HG02571 (cell line): Measurements from ENCODE around the gene FAR2.
"Not testable (repeated sequence)": the region's sequence is repeated elsewhere in the genome, so short reads cannot be mapped to it uniquely, and the experiment has no call there.

Experiments used
- ATAC-seq: cut with Tn5 transposase; IDR thresholded peaks from one replicate; pipeline ENCODE4 v1.9.1; 2021; ENCODE audit warnings: mild to moderate bottlenecking, moderate library complexity; ENCODE audit not compliant: unreplicated experiment

FAR2 gene

DNA sequence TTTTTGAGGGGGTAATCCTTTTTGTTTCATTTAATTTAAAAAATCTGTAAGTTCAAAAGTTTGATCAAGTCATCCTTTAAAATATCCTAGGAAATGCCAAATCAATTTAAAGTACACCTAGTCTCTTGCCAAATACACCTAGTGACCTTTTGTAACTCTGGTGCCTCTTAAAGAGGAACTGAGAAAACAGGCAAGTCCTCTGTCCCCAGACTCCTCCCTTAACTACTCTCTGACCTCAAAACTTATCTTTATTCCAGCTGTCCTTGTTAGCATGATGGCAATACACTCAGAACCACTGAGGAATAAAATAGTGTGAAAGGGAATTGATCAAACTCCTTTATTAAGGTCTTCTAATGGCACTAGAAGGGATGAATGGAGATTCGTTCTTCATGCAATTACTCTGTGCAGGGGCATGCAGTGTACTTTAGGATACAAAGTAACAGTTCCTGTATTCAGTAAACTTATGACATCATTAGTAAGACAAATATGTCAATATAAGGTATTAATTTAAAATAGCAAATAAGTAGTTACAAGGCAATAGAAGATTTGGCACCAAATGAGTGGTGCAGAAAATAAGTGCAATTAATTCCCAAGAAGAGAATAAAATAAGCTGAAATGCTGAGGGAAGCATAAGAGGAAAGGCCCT is 3.3 kb downstream of the FAR2 start:
- ATAC-seq = peak; percentile 87

- ATAC-seq = no peak
Observed at GRCh38 chr12:29152981-29153630, 4.0 kb downstream of the FAR2 start.

- peak; percentile 40 for ATAC-seq
Observed at GRCh38 chr12:29155079-29155478, 6.0 kb downstream of the FAR2 start.

- ATAC-seq = no peak
Observed at GRCh38 chr12:29157486-29157946, 8.4 kb downstream of the FAR2 start.

- ATAC-seq = no peak
Observed at GRCh38 chr12:29158115-29158763, 9.2 kb downstream of the FAR2 start.

DNA sequence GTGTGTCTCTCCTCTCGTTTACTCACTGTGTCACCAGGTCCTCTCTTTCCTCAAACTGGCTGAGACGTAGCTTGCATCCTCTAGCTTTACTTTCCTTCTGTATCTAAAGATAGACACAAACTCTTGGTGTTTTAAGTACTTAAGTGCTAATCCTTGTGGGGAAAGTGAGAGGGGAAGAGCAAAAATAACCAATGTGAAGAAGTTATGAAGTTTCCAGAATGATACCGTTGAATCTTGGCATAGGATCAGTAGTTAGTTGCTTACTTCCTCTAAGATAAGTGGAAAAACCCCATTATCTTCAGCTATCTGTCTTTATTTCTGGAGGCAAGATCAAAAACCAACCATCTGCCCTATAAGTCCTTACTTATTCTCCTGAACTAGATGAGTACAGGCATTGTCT is 10.6 kb downstream of the FAR2 start:
- ATAC-seq = no peak

- no peak for ATAC-seq
Observed at GRCh38 chr12:29160230-29160629, 11.2 kb downstream of the FAR2 start.

GRCh38 chr12:29163146-29163545 is 14.1 kb downstream of the FAR2 start:
- ATAC-seq = no peak

- peak; percentile 99 for ATAC-seq
Observed at GRCh38 chr12:29164477-29165393, 15.7 kb downstream of the FAR2 start.

- ATAC-seq = no peak
Observed at GRCh38 chr12:29167445-29167844, 18.4 kb downstream of the FAR2 start.

DNA sequence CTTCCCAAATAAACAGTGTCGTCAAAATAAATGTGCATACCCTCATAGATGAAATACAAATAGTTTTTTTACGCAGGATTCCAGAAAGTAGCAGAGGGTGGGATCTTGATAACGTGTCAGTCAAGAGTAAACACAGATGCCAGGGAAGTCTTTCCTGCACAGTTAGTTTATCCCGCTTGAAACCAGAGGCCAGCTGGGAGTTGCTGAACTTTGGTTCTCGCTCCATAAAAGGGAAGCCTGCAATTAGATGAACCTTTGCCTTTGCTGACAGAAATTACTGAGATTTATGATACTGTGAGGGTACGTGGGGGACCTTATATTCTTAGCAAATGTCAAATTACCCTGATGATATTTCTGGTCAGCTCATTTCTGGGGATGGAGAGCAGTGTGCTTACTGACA is 18.9 kb downstream of the FAR2 start:
- ATAC-seq = no peak

DNA sequence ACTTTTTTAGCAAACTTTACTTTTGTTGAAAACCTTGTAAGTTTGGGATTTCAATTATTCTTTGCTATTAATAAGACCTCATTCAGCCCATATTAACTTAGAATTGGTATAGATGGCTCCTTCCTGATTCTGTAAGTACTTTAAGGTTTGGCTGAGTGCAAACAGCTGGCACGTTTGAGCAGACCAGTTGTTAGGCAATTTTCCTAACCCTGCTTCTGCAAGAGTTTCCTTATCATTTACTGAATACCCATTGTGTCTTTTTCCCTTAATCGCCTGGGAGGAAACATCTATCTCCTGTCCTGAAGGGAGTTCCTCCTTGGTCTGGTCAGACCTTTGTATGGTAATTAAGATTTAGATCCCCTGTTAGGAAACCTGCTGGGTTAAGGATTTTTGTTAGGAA is 20.9 kb downstream of the FAR2 start:
- not testable (repeated sequence) for ATAC-seq

DNA sequence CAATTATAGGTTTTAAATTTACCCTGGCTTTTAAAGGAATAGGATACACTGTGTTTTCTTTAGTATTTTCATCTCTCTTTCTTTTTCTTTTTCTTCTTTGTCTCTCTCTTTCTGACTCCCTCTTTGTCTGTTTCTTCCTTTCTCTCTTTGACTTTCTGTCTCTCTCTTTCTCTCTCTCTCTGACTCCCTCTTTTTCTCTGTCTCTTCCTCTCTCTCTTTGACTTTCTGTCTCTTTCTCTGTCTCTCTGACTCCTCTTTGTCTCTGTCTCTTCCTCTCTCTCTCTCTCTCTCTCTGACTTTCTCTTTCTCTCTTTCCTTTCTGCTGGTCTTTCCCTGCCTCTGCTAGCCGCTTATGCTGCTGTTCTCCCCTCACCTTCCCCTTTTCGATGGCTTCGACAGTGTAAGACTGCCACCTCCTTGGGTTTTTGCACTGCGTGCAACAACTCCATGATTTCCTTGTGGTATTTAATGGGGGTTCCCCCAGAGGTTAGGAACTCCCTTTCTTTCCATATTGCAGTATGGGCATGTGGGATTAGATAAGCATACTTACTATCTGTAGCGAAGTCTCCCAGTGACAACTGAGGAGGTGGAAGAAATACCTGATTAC is 21.5 kb downstream of the FAR2 start:
- not testable (repeated sequence) for ATAC-seq

DNA sequence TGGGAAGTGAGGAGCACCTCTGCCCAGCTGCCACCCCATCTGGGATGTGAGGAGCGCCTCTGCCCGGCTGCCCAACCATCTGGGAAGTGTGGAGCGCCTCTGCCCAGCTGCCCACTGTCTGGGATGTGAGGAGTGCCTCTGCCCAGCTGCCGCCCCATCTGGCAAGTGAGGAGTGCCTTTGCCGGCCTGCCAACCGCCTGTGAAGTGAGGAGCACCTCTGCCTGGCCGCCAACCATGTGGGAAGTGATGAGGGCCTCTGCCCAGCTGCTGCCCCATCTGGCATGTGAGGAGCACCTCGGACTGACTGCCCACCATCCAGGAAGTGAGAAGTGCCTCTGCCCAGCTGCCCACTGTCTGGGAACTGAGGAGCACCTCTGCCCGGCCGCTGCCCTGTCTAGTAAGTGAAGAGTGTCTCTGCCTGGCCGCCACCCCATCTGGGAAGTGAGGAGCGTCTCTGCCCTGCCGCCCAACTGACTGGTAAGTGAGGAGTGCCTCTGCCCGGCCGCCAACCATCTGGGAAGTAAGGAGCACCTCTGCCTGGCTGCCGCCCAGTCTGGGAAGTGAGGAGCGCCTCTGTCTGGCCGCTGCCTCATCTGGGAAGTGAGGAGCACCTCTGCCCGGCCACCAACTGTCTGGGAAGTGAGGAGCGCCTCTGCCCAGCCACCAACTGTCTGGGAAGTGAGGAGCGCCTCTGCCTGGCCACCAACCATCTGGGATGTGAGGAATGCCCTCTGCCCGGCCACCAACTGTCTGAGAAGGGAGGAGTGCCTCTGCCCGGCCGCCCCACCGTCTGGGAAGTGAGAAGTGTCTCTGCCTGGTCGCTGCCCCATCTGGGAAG is 22.6 kb downstream of the FAR2 start:
- no peak for ATAC-seq

DNA sequence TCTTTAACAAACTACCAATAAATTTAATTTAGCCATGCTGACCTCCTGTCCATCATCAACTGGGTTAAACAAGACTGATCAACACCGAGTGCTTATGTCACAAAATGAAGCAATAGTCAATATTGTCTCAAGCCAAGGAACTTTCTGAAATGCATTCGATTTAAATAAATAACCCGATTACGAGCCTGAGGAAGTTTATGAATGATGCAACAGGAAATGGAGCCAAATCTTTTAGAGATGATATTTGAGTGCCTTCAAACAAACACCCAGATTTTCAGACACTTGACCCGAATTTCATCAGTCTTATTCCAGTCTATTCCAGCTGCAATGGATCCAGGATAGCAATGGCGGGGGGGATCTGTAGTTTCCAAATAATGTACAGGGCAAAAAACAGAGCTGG is 27.9 kb downstream of the FAR2 start:
- no peak for ATAC-seq

GRCh38 chr12:29182247-29182646 is 33.2 kb downstream of the FAR2 start:
- ATAC-seq = not testable (repeated sequence)

DNA sequence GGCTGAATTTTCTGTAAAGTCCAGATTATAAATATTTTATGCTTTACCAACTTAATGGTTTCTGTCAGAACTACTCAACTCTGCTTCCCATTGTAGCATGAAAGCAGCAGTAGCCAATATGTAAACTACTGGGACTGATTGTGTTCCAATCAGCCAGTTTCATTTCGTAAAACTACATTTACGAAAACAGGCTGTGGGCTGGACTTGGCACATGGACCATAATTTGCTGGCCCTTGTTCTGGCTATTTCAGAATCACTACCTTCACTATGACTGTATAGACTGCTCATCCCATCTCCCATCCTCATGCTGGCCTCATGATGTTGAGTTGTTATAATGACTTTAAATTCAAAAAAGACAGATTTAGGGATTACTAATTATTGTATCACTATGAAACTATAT is 38.7 kb downstream of the FAR2 start:
- no peak for ATAC-seq

DNA sequence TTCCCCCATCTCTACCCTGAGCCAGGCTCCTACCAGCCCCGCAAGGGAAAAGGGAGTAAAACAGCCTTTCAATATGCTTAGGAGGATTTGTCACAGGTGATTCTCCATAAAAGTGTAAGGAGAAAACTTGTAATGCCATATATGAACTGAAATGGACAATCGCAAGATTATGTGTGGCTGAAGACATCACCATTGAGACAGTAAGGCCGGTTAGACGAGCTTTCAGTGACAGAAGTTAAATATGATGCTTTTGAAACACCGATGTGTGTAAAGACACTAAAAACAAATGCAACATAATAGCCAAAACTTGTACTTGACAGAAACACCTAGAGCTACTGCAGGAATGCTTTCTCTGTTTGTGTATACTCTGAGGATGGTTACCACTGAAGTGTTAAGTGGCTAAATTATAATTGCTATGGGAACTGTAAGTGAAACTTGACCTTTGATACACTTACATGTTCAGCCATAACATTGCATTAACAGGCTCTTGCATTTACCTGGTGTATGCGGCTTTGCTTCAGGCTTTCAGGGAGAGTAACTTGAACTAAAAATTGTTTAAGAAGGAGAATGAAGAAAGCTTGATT is 42.3 kb downstream of the FAR2 start:
- ATAC-seq = no peak

DNA sequence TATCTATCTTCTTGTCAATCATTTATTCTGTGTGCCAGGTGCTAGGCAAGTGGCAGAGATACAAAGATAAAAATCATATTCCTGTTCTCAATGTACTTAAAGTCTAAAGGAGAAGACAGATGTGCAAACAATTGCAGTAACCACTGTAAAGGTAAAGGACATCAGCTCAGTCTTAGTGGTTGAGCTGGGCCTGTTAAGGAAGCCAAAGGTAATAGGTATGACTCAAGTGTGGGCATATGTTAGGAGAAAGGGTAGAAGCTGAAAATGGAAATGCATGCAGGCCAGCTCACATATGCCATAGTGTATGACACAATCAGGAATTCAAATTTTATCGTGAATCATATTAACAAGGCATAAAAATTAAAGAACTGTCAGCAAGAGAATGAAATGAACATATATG is 49.8 kb downstream of the FAR2 start:
- no peak for ATAC-seq
